Fibroblast of mammary gland (primary cell): ENCODE data around the gene PCDH15.
"Not testable (repeated sequence)": the region's sequence is repeated elsewhere in the genome, so short reads cannot be mapped to it uniquely, and the experiment has no call there.

ENCODE experiments used
- DNase-seq: peaks from one replicate; pipeline ENCODE4 v3.0.0-alpha.2; 2010; ENCODE audit warnings: low read depth
- H3K4me3 ChIP-seq: 2 replicates; pipeline ENCODE4 v1.5.1; 2011; ENCODE audit warnings: low read depth, mild to moderate bottlenecking, low read length, moderate library complexity; ENCODE audit not compliant: control insufficient read depth
- CTCF ChIP-seq: conservative IDR thresholded peaks from 2 replicates; pipeline ENCODE4 v1.5.1; 2011; ENCODE audit warnings: low read depth, low read length, inconsistent platforms; ENCODE audit not compliant: control insufficient read depth, insufficient read depth

PCDH15 gene

DNA sequence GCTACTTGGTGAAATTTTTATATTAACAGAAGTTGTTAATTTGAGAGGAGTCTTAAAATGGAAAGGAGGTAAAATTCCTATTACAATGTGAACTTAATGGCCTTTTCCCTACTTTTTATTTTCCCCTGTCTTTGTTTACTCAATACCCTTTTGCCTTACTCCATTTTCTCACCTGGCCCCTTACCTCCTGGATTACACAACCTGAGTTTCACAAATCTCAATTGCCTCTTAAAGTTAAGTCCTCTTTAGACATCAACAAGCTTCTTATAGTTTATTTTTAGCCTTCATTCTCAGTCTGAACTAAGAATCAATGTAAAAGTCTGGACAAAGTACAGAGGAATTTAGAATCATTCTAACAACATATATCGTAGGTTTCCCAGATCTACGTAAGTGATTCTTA lies 247.0 kb downstream of the PCDH15 start:
- no peak overlapping the region for H3K4me3 ChIP-seq
- no peak for TF ChIP-seq CTCF
- no peak for DNase-seq

GRCh38 chr10:54550016-54550415 lies 251.0 kb downstream of the PCDH15 start:
- H3K4me3 ChIP-seq, result no peak overlapping the region
- no peak for DNase-seq
- no peak for TF ChIP-seq CTCF

DNA sequence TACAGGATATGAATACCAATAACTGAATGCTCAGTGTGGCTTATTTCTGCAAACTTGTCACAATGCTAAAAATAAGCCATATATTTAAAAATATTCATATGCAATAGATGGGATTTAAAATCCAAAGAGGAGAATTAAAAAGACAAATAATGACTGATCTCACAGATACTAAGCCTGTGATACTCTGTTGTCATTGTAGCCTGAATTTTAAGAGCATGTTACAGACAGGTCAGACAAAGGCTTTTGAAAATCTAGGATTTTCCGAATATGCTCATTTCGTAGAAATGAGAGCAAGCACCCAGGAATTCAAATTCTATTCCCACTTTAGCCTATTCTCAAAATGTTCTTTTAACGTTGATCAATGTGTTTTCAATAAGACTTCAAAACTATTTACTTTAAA lies 269.7 kb downstream of the PCDH15 start:
- no peak overlapping the region for H3K4me3 ChIP-seq
- no peak for TF ChIP-seq CTCF
- no peak for DNase-seq

GRCh38 chr10:54530299-54530698 lies 270.7 kb downstream of the PCDH15 start:
- TF ChIP-seq CTCF, result no peak
- no peak for DNase-seq
- no peak overlapping the region for H3K4me3 ChIP-seq

DNA sequence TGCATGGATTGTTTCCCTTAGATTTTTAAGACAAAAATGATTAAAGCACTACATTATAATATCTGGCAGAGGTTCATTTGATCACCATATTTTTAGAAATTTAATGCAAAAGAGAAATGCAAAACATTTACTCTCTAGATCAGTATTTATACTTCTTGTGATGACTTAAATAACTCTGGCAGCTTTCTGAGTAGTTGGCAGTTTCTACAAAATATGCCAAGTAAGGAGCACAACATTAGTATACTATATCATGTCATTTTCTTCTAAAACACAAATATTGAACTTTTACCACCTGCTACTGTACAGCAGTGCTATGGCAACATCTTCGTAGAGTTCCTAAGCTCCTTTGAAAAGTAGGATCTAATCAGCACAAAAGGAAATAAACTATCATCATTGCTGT lies 275.2 kb downstream of the PCDH15 start:
- DNase-seq, result no peak
- H3K4me3 ChIP-seq, result no peak overlapping the region
- TF ChIP-seq CTCF, result no peak

DNA sequence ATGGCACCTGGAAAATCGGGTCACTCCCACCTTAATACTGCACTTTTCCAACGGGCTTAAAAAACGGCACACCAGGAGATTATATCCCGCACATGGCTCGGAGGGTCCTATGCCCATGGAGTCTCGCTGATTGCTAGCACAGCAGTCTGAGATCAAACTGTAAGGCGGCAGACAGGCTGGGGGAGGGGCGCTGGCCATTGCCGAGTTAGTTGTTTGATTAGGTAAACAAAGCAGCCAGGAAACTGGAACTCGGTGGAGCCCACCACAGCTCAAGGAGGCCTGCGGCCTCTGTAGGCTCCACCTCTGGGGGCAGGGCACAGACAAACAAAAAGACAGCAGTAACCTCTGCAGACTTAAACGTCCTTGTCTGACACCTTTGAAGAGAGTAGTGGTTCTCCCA lies 285.8 kb downstream of the PCDH15 start:
- DNase-seq, H3K4me3 ChIP-seq: not testable (repeated sequence)

DNA sequence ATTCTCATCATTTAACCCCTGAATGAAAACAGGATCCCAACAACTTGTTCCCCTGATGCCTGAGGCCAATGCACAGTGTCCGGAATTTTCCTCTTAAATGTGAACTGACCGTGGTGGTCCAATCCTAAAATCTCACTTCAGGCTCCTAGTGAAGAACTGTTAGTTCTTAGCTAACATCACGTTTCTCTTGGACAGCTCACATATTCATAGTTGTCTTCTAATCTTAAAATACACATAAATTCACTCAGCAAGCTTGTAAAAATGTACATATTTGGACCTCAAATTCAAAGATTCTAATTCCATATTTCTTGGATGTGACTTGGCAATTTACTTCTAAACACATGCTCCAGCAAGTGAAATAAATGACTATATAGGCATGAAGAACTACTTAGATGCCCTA lies 297.2 kb downstream of the PCDH15 start:
- no peak for TF ChIP-seq CTCF
- no peak overlapping the region for H3K4me3 ChIP-seq
- no peak for DNase-seq

- H3K4me3 ChIP-seq, result no peak overlapping the region
- DNase-seq, result no peak
- no peak for TF ChIP-seq CTCF
Observed at GRCh38 chr10:54501929-54502328, 299.1 kb downstream of the PCDH15 start.
